CD14-positive monocyte (primary cell): Measurements from ENCODE around the gene KIAA0586. TPM values are rescaled to one million over a fixed set of nuclear protein-coding genes. Genes with fewer than 3 reads are reported as not detected.
"Not testable (repeated sequence)": the region's sequence is repeated elsewhere in the genome, so short reads cannot be mapped to it uniquely, and the experiment has no call there.

Experiments used
- DNase-seq, 3 donors: peaks; one replicate each; pipeline ENCODE4 v3.0.0-alpha.2; 2011 to 2022
- H2AFZ ChIP-seq: 2 replicates; pipeline ENCODE4 v1.6.0; 2012; ENCODE audit warnings: mild to moderate bottlenecking, low read depth, low read length, inconsistent platforms; ENCODE audit not compliant: insufficient read depth, poor library complexity, severe bottlenecking
- H3K27ac ChIP-seq, 2 donors: 1 replicate in 1 of 2; 2 replicates in 1 of 2; pipeline ENCODE4 v1.5.1; 2012 to 2013; ENCODE audit warnings: low read length in 2 of 2, control low read depth in 1 of 2, inconsistent platforms in 1 of 2, low read depth in 1 of 2, mild to moderate bottlenecking in 1 of 2
- H3K27me3 ChIP-seq, 2 donors: one replicate each; pipeline versions ENCODE4 v1.6.0 to v1.6.1; 2011 to 2013; ENCODE audit warnings: low read length in 2 of 2; ENCODE audit not compliant: control insufficient read depth in 2 of 2, insufficient read depth in 2 of 2
- H3K36me3 ChIP-seq, 2 donors: replicated peaks in 1 of 2; 1 replicate in 1 of 2; 2 replicates in 1 of 2; pipeline versions ENCODE4 v1.5.1 to v1.6.1; 2012 to 2013; ENCODE audit warnings: low read length in 2 of 2, control low read depth in 1 of 2, inconsistent platforms in 1 of 2, mild to moderate bottlenecking in 1 of 2; ENCODE audit not compliant: insufficient read depth in 2 of 2, control insufficient read depth in 1 of 2
- H3K4me1 ChIP-seq, 2 donors: 1 replicate in 1 of 2; 2 replicates in 1 of 2; pipeline versions ENCODE4 v1.5.1 to v1.6.1; 2012 to 2013; ENCODE audit warnings: low read length in 2 of 2, control low read depth in 1 of 2, inconsistent platforms in 1 of 2, mild to moderate bottlenecking in 1 of 2, moderate library complexity in 1 of 2; ENCODE audit not compliant: insufficient read depth in 2 of 2, control insufficient read depth in 1 of 2
- H3K4me2 ChIP-seq: replicated peaks from 2 replicates; pipeline ENCODE3; 2012; ENCODE audit warnings: low read length, moderate library complexity, mild to moderate bottlenecking; ENCODE audit not compliant: poor library complexity, severe bottlenecking; ENCODE audit errors: extremely low read depth
- H3K4me3 ChIP-seq, 3 experiments: fragments of 200-600 bp in 1 of 3; sonication (generic) in 1 of 3; replicated peaks in 1 of 3; 1 replicate in 2 of 3; 2 replicates in 1 of 3; pipeline ENCODE4 v1.5.1; 2011 to 2013; ENCODE audit warnings: low read length in 3 of 3, mild to moderate bottlenecking in 3 of 3, control low read depth in 2 of 3, low read depth in 2 of 3, inconsistent platforms in 1 of 3, moderate library complexity in 1 of 3
- H3K79me2 ChIP-seq: 2 replicates; pipeline ENCODE4 v1.6.0; 2012; ENCODE audit warnings: mild to moderate bottlenecking, control low read depth, inconsistent platforms, low read length, moderate library complexity; ENCODE audit not compliant: insufficient read depth
- H3K9ac ChIP-seq: 2 replicates; pipeline ENCODE4 v1.6.0; 2017; ENCODE audit warnings: low read length, mild to moderate bottlenecking; ENCODE audit not compliant: insufficient read depth, poor library complexity, severe bottlenecking
- H3K9me3 ChIP-seq, 2 donors: replicated peaks in 1 of 2; 1 replicate in 1 of 2; 2 replicates in 1 of 2; pipeline versions ENCODE4 v1.5.1 to v1.6.1; 2012 to 2013; ENCODE audit warnings: low read length in 2 of 2, control low read depth in 1 of 2; ENCODE audit not compliant: control insufficient read depth in 1 of 2, insufficient read depth in 1 of 2
- H4K20me1 ChIP-seq: 2 replicates; pipeline ENCODE4 v1.6.0; 2012; ENCODE audit warnings: mild to moderate bottlenecking, low read length, control low read depth, moderate library complexity; ENCODE audit not compliant: insufficient read depth
- H3K27ac Mint-ChIP-seq, 7 donors: one replicate each; pipeline ENCODE4 v1.8.0; 2020; ENCODE audit warnings: mild to moderate bottlenecking in 7 of 7, mixed read lengths in 7 of 7, moderate library complexity in 6 of 7, inconsistent platforms in 2 of 7
- H3K27me3 Mint-ChIP-seq, 3 donors: one replicate each; pipeline ENCODE4 v1.8.0; 2021 to 2022; ENCODE audit warnings: low read depth in 3 of 3, mild to moderate bottlenecking in 3 of 3, mixed read lengths in 3 of 3, moderate library complexity in 3 of 3, inconsistent platforms in 1 of 3
- H3K36me3 Mint-ChIP-seq, 2 donors: one replicate each; pipeline ENCODE4 v1.8.0; 2020; ENCODE audit warnings: mixed read lengths in 2 of 2, inconsistent platforms in 1 of 2, mild to moderate bottlenecking in 1 of 2
- H3K4me1 Mint-ChIP-seq: one replicate; pipeline ENCODE4 v1.8.0; 2020; ENCODE audit warnings: mild to moderate bottlenecking, mixed read lengths
- H3K4me3 Mint-ChIP-seq, 2 donors: one replicate each; pipeline ENCODE4 v1.8.0; 2020; ENCODE audit warnings: mild to moderate bottlenecking in 2 of 2, mixed read lengths in 2 of 2, moderate library complexity in 1 of 2
- H3K9me3 Mint-ChIP-seq, 7 donors: one replicate each; pipeline ENCODE4 v1.8.0; 2020 to 2022; ENCODE audit warnings: mixed read lengths in 7 of 7, mild to moderate bottlenecking in 6 of 7, moderate library complexity in 6 of 7, inconsistent platforms in 2 of 7
- WGBS: methylation state at CpG from one replicate; pipeline ENCODE4 v1.1.5; 2013; ENCODE audit warnings: missing lambda C conversion rate; ENCODE audit not compliant: insufficient coverage; 5-methylcytosine and 5-hydroxymethylcytosine counted together
- intact Hi-C, 2 donors: fragments of 100-400 bp; cut with micrococcal nuclease; formaldehyde crosslinking; loops; one replicate each; pipeline versions ENCODE4 v1.15.0 to v1.15.1; 2023
- polyA plus RNA-seq, 3 donors: library from polyadenylated mRNA; depleted of rRNA in 1 of 3; unstranded in 2 of 3; stranded (reverse) in 1 of 3; fragments of 300-500 nt in 2 of 3; fragments of >200 nt in 1 of 3; fragmentation: Illumina TruSeq in 2 of 3; gene quantifications; 1 replicate in 2 of 3; 2 replicates in 1 of 3; pipeline ENCODE4 v1.2.3, GENCODE V29; 2012 to 2021
- TF ChIP-seq, protein P1 (sequence below): fragments of 200-600 bp; IDR thresholded peaks from one replicate; pipeline ENCODE4 v1.8.0; 2022; ENCODE audit warnings: antibody characterized with exemption, mild to moderate bottlenecking

The KIAA0586 gene
- polyA plus RNA-seq, 3 donors, result 3.4 to 7.5 (median 4.4) TPM

DNA sequence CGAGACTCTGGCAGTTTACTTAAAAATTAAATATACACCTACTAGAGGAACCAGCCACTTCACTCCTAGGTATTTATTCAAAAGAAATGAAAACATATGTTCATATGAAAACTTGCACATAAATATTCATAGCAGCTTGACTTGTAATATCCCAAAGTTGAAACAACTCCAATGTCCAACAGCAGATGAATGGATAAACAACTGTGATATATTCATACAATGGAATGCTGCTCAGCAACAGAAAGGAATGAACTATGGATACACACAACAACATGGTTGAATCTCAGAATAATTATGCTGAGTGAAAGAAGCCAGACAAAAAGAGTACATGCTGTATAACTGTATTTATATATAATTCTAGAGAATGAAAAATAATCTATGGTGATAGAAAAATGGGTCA, 156.9 kb downstream of the KIAA0586 start:
- H3K27ac Mint-ChIP-seq, result no peak overlapping the region
- no CpG with 5 or more reads among the region's 1 CpG for whole genome bisulfite sequencing
- H3K9me3 ChIP-seq, result peaks cover 0 to 4% of the 10 kb centered on the region in 2 donors
- no peak for DNase-seq
- H3K79me2 ChIP-seq, result no peaks in the 10 kb centered on the region
- H3K4me1 Mint-ChIP-seq, result no peaks in the 10 kb centered on the region
- H3K4me3 ChIP-seq, result no peak overlapping the region
- H3K27me3 ChIP-seq, result no peaks in the 10 kb centered on the region
- intact Hi-C loops, result no loop called here
- H3K4me1 ChIP-seq, result no peaks in the 10 kb centered on the region
- H3K4me2 ChIP-seq, result no peak overlapping the region
- no peak overlapping the region for H3K4me3 Mint-ChIP-seq
- TF ChIP-seq, protein P1, sequence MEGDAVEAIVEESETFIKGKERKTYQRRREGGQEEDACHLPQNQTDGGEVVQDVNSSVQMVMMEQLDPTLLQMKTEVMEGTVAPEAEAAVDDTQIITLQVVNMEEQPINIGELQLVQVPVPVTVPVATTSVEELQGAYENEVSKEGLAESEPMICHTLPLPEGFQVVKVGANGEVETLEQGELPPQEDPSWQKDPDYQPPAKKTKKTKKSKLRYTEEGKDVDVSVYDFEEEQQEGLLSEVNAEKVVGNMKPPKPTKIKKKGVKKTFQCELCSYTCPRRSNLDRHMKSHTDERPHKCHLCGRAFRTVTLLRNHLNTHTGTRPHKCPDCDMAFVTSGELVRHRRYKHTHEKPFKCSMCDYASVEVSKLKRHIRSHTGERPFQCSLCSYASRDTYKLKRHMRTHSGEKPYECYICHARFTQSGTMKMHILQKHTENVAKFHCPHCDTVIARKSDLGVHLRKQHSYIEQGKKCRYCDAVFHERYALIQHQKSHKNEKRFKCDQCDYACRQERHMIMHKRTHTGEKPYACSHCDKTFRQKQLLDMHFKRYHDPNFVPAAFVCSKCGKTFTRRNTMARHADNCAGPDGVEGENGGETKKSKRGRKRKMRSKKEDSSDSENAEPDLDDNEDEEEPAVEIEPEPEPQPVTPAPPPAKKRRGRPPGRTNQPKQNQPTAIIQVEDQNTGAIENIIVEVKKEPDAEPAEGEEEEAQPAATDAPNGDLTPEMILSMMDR, result no peak
- no peaks in the 10 kb centered on the region for H3K36me3 Mint-ChIP-seq
- H2AFZ ChIP-seq, result no peak overlapping the region
- no peak overlapping the region for H3K9ac ChIP-seq
- no peak overlapping the region for H3K27ac ChIP-seq
- H3K9me3 Mint-ChIP-seq, result peaks cover 3 to 15% (median 8%) of the 10 kb centered on the region in 7 donors
- no peaks in the 10 kb centered on the region for H3K36me3 ChIP-seq
- H3K27me3 Mint-ChIP-seq, result no peaks in the 10 kb centered on the region
- H4K20me1 ChIP-seq, result no peaks in the 10 kb centered on the region

DNA sequence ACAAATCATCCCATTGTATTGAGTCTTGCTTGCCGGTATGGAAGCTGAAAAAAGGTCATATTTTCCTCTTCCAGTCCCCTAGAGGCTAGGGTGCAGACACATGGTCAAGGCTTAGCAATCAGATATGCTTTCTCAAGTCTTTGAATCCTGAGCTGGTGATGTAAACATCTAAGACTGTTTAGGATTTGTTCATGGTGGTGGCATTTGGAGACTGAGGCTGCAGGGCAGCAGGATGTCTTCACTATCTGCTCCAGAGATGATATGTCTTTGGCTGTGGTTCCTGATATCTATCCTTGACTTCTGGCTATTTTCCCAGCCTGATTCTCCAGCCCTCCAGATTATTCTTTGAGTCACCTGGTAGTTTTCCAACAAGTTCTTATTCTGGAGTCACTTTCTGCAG, 159.8 kb downstream of the KIAA0586 start:
- Histone ChIP-seq H3K9me3 (peaks cover 0 to 4% of the 10 kb centered on the region in 2 donors), H3K36me3 (no peaks in the 10 kb centered on the region), H3K9ac (no peak overlapping the region), H2AFZ (no peak overlapping the region), H3K27me3 (no peaks in the 10 kb centered on the region), H3K4me3 (no peak overlapping the region), H3K79me2 (no peaks in the 10 kb centered on the region), H3K27ac (no peak overlapping the region), H3K4me1 (no peaks in the 10 kb centered on the region), H4K20me1 (no peaks in the 10 kb centered on the region), H3K4me2 (no peak overlapping the region)
- H3K27me3 Mint-ChIP-seq, result no peaks in the 10 kb centered on the region
- intact Hi-C loops, result no loop called here
- H3K9me3 Mint-ChIP-seq, result peaks cover 5 to 12% (median 6%) of the 10 kb centered on the region in 7 donors
- H3K4me3 Mint-ChIP-seq, result no peak overlapping the region
- WGBS, result no CpG with 5 or more reads among the region's 1 CpG
- H3K27ac Mint-ChIP-seq, result no peak overlapping the region
- TF ChIP-seq, protein P1, result no peak
- DNase-seq, result no peak
- no peaks in the 10 kb centered on the region for H3K4me1 Mint-ChIP-seq
- no peaks in the 10 kb centered on the region for H3K36me3 Mint-ChIP-seq

DNA sequence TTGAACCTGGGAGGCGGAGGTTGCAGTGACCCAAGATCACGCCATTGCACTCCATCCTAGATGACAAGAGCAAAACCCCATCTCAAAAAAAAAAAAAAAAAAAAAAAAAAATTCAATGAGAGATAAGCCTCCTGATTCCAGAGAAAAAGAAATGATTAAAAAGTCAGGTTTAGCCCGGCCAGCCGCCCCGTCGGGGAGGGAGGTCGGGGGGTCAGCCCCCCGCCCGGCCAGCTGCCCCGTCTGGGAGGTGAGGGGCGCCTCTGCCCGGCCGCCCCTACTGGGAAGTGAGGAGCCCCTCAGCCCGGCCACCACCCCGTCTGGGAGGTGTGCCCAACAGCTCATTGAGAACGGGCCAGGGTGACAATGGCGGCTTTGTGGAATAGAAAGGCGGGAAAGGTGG, 160.8 kb downstream of the KIAA0586 start:
- H3K36me3 ChIP-seq, H3K27me3 Mint-ChIP-seq, intact Hi-C loops, H3K4me2 ChIP-seq, DNase-seq, H3K9ac ChIP-seq, H3K27ac Mint-ChIP-seq, H3K36me3 Mint-ChIP-seq, H2AFZ ChIP-seq, H3K27ac ChIP-seq, H3K4me1 Mint-ChIP-seq, H3K79me2 ChIP-seq, H3K4me3 Mint-ChIP-seq, H3K27me3 ChIP-seq, H3K4me1 ChIP-seq, H3K9me3 ChIP-seq, H4K20me1 ChIP-seq, H3K9me3 Mint-ChIP-seq, H3K4me3 ChIP-seq: not testable (repeated sequence)
- no CpG with 5 or more reads among the region's 18 CpGs for WGBS
